ENCODE measurements around the gene COTL1. TPM values are rescaled to one million over a fixed set of nuclear protein-coding genes. Genes with fewer than 3 reads are reported as not detected.

COTL1 gene
- total and polyA plus RNA-seq, 9 of the 15 experiments (the other 6 are each of a cell fraction or from before 2014, with no cell fraction given) = 27.7 to 185 (median 72.5) TPM

- ChIA-PET CTCF (ENCODE audit: low intra/inter-chr PET ratio) (no interaction called here), POLR2A (interaction anchor here (0.7 to 1.2 kb wide), 2 partner anchors 9 to 15 kb away, joined by 3 to 5 read pairs; no protein-coding TSS in a partner anchor)
- no peaks in the 10 kb centered on the region for H3K27me3 ChIP-seq (ENCODE audit: control insufficient read depth in 2 of 2, insufficient read depth in 2 of 2, low read length in 2 of 2)
Observed at GRCh38 chr16:84588991-84589390, 28.9 kb downstream of the COTL1 start.

GRCh38 chr16:84585886-84586285, 32.0 kb downstream of the COTL1 start:
- intact Hi-C loops (cut with micrococcal nuclease) (no loop called here), in situ Hi-C loops (cut with MboI) (no loop called here)
- ChIA-PET CTCF (ENCODE audit: low intra/inter-chr PET ratio) (no interaction called here), POLR2A (interaction anchor here (0.6 to 1.9 kb wide), 6 partner anchors 9 to 44 kb away, joined by 3 to 6 read pairs (median 4); no protein-coding TSS in a partner anchor)
- peak; percentile 97 for FAIRE-seq
- WGBS (ENCODE audit: insufficient coverage, low coverage, missing lambda C conversion rate) = 36% methylated on average over 10 of the region's 10 CpGs
- Histone ChIP-seq H3K9me1 (ENCODE audit: control insufficient read depth, insufficient read depth, low read length) (no peaks in the 10 kb centered on the region), H3K4me3 (no peak overlapping the region), H3K36me3 (ENCODE audit: control insufficient read depth, insufficient read depth, low read length) (peaks cover 21% of the 10 kb centered on the region; the same call in 1 of the 3 replicates), H3K79me2 (ENCODE audit: control insufficient read depth, insufficient read depth, low read length) (peaks cover 6% of the 10 kb centered on the region; the same call in 1 of the 3 replicates), H3K4me2 (ENCODE audit: insufficient read depth, low read length) (peak overlapping the region; percentile 58), H3K27me3 (ENCODE audit: control insufficient read depth in 2 of 2, insufficient read depth in 2 of 2, low read length in 2 of 2) (no peaks in the 10 kb centered on the region), H3K9me3 (replicated peaks; ENCODE audit: control insufficient read depth, insufficient read depth, low read depth, low read length) (no peaks in the 10 kb centered on the region), H3K4me1 (replicated peaks in 1 of 2; ENCODE audit: control insufficient read depth in 2 of 2, insufficient read depth in 2 of 2, low read length in 2 of 2) (peaks cover 0 to 12% of the 10 kb centered on the region in 2 experiments; a peak in 3 of 5 replicates), H2AFZ (ENCODE audit: low read depth, low read length) (peak overlapping the region; percentile 48), H3K27ac (ENCODE audit: extremely low read depth, low read depth, low read length) (no peak overlapping the region), H4K20me1 (replicated peaks; ENCODE audit: control insufficient read depth, insufficient read depth, low read length) (peaks cover 6% of the 10 kb centered on the region), H3K9ac (ENCODE audit: insufficient read depth in 1 of 2, low read depth in 2 of 2, low read length in 2 of 2) (no peak overlapping the region)
- ATAC-seq = peak; percentile 100
- BruUV-seq (replicated peaks) = no TSS peak
- DNase-seq (ENCODE audit: extremely low read depth in 1 of 4, low spot score in 3 of 4) = peak; percentile 72 to 88 (median 74)
- no peak for TF ChIP-seq ZNF239 (CRISPR knock-in tag; IDR thresholded peaks at IDR 0.05)
- no peak for TF ChIP-seq NR0B1 (IDR thresholded peaks at IDR 0.05; ENCODE audit: partially characterized antibody)
- TF ChIP-seq NFE2L1 (tag; IDR thresholded peaks at IDR 0.05; ENCODE audit: borderline replicate concordance, low read depth) = no peak
- no peak for TF ChIP-seq OTX1 (CRISPR knock-in tag; IDR thresholded peaks at IDR 0.05)
- TF ChIP-seq PURB (CRISPR knock-in tag; IDR thresholded peaks at IDR 0.05; ENCODE audit: low read depth) = no peak
- TF ChIP-seq ZNF274 (IDR thresholded peaks at IDR 0.05; ENCODE audit: borderline replicate concordance, low read depth, low read length) = no peak
- TF ChIP-seq ZEB2 (IDR thresholded peaks at IDR 0.05) = no peak
- no peak for TF ChIP-seq RFX5 (IDR thresholded peaks at IDR 0.05; ENCODE audit: low read depth, low read length)
- TF ChIP-seq E2F5 (CRISPR knock-in tag; IDR thresholded peaks at IDR 0.05) = no peak
- peak; percentile 98 for TF ChIP-seq USF2 (CRISPR knock-in tag; IDR thresholded peaks at IDR 0.05)

More at GRCh38 chr16:84588991-84589390, 28.9 kb downstream of the COTL1 start:
- intact Hi-C loops (cut with micrococcal nuclease) = no loop called here
- no peak overlapping the region for H2AFZ ChIP-seq (ENCODE audit: low read depth, low read length)
- H3K9ac ChIP-seq (ENCODE audit: insufficient read depth in 1 of 2, low read depth in 2 of 2, low read length in 2 of 2) = no peak overlapping the region
- in situ Hi-C loops (cut with MboI) = no loop called here
- no peaks in the 10 kb centered on the region for H3K9me1 ChIP-seq (ENCODE audit: control insufficient read depth, insufficient read depth, low read length)
- TF ChIP-seq ZNF3 (CRISPR knock-in tag; IDR thresholded peaks at IDR 0.05) (no peak), POLR3G (IDR thresholded peaks at IDR 0.05; ENCODE audit: extremely low read depth, insufficient read length, insufficient replicate concordance) (no peak), FOXJ2 (tag; IDR thresholded peaks at IDR 0.05) (no peak)
- ATAC-seq = no peak
- H3K4me3 ChIP-seq = no peak overlapping the region
- no TSS peak for BruUV-seq (replicated peaks)
- no peak for DNase-seq (ENCODE audit: extremely low read depth in 1 of 4, low spot score in 3 of 4)
- peaks cover 24% of the 10 kb centered on the region for H3K79me2 ChIP-seq (ENCODE audit: control insufficient read depth, insufficient read depth, low read length)
- peaks cover 6% of the 10 kb centered on the region for H4K20me1 ChIP-seq (replicated peaks; ENCODE audit: control insufficient read depth, insufficient read depth, low read length)
- no peak overlapping the region for H3K27ac ChIP-seq (ENCODE audit: extremely low read depth, low read depth, low read length)
- peaks cover 16 to 26% of the 10 kb centered on the region in 2 experiments for H3K4me1 ChIP-seq (replicated peaks in 1 of 2; ENCODE audit: control insufficient read depth in 2 of 2, insufficient read depth in 2 of 2, low read length in 2 of 2)
- 82% methylated on average over 8 of the region's 8 CpGs for WGBS (ENCODE audit: insufficient coverage, low coverage, missing lambda C conversion rate)
- no peak overlapping the region for H3K4me2 ChIP-seq (ENCODE audit: insufficient read depth, low read length)
- peaks cover 23% of the 10 kb centered on the region; the same call in 1 of the 3 replicates for H3K36me3 ChIP-seq (ENCODE audit: control insufficient read depth, insufficient read depth, low read length)
- FAIRE-seq = no peak
- H3K9me3 ChIP-seq (replicated peaks; ENCODE audit: control insufficient read depth, insufficient read depth, low read depth, low read length) = no peaks in the 10 kb centered on the region

Data from K562 (cell line).